Measurements from ENCODE around the gene KLF3. TPM values are rescaled to one million over a fixed set of nuclear protein-coding genes. Genes with fewer than 3 reads are reported as not detected.

Gene KLF3
- total RNA-seq, 1 donor from 2014 or later = 77.8 TPM

DNA sequence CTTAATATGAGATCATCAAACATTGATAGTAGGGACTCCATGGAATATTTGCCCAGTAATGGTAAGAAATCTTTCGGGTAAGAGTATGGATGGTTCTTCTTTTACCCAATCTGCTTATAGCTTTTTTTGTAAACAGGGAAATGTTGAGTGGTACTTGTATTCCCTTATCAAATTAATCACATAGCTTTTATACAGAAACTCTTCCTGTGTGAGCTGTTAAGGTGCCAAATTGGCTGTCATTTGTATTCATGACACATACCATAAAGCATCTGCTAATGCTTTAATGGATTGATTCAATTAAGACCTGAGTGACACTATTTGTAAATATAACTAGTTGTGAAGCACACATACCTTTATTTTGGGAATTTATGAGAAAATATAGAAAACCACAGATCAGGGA lies 34.2 kb downstream of the KLF3 start:
- no peak for ATAC-seq

DNA sequence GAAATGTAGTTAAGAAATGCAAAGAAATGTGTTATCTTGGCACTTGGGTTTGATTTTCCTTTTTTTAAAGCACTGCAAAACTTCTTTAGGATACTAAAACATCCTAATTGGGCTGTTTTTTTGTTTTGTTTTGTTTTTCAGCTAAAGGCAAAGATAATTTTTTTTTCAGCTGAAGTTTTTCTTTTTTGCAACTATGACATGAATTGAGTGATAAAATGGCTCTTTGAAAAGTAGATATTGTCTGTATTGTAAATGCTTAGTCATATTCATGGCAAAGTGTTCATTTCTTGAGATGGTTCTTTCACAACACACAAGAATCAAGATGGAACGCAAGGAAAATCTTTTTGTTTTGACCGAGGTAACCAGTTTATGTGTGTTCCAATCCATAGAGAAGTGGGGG lies 35.1 kb downstream of the KLF3 start:
- ATAC-seq = no peak

DNA sequence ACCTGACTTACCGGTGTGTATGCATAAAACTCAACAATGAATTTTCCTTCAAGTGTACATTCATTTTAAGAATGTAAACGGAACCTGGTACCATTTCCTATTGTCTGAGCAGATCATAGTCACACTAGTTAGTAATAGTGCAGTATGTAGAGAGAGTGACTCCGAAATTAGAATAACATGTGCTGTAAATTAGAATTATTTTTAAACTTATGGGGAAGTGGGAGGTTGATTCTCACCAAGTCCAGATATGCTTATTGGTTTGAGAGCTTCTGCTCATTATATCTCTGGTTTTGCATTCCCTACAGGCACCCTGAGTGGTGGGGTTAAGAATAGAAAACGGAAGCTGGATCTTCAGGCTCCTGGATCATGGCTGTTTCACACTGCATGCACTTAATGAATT lies 39.6 kb downstream of the KLF3 start:
- no peak for ATAC-seq

DNA sequence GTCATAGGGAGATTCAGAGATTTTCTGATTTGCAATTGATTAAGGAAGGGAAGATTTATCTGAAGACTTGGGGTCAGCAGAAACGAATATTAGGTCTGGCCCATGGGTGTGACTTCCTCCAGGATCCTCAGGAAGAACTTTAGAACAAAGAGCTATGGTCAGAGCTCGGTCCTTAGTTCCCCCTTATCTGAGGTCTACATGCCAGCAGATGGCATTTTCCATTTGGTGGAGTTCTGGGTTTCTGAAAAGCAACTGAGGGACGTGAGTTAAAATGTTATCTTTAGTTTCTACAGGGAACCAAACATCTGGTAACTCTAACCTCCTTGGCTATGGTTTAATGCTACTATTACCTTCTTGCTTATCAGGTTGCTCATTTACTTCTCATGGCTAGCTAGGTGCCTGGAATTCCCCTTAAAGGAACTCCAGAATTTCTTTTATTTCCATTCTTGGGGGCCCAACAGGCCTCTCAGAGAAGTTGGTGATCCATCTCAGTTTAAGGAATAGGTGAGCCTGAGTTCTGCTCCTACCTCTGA lies 40.7 kb downstream of the KLF3 start:
- ATAC-seq = no peak

DNA sequence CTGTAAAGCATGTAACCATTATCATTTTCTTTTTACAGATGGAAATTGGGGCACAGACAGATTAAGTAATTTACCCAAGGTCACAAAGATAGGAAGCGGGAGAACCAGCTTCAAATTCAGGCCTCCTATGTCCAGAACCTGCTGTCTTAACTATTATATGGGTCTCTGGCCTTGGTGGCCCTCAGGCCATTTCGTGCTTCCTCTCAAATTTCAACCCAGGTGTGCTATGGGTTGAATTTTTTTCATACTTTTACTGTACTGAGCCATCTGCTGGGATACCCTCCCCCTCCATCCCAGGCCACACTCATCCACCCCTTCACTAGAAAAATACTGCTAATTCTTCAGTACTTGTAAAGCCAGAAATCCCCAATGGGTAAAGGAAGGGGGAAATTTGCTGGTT lies 42.3 kb downstream of the KLF3 start:
- ATAC-seq = no peak

DNA sequence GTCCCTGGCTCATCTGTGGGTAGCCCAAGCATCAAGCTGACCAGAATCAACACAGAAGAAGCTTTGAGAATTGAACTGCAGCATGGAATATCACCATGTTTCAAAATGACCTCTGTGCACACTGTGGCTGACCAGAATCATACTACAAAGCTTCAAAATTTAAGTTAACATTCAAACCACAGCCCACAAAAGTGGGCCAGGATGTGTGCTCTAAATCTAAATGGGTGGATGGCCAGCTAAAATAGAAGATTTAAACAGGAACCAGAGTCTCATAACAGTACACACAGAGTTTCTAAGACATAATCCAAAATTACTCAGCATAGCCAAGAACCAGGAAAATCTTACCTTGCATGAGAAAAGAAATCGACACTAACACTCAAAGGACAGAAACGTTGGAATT lies 46.1 kb downstream of the KLF3 start:
- ATAC-seq = no peak

DNA sequence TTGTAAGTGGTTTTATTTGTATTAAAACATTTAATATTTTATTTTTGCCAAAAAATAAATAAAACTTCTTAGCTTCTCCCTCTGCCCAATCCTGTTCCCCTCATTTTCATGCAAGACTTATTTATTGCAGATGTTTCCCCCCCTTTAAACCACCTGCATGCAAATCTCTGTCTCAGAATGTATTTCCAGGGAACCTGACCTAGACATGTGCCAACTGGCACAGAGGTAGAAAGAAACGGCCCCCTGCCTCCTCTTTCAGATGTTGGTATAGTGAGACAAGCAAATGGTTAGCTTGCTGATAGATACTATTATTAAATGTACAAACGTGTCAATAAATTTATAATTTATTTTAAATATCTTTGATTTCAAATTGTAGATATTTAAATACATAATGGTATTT lies 47.1 kb downstream of the KLF3 start:
- ATAC-seq = no peak

DNA sequence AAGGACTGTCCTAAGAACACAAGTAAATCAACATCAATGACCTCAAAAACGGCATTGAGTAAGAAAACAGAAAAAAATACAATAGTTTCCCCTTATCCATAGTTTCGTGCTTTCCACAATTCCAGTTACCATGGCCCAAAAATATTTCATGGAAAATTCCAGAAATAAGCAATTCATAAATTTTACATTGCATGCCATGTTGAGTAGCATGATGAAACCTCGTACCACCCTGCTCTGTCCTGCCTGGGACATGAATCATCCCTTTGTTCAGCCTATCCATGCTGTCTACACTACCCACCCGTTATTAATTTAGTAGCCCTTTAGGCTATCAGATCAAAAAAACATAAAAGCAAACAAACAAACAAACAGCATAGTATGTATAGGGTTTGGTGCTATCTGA lies 51.1 kb downstream of the KLF3 start:
- no peak for ATAC-seq

DNA sequence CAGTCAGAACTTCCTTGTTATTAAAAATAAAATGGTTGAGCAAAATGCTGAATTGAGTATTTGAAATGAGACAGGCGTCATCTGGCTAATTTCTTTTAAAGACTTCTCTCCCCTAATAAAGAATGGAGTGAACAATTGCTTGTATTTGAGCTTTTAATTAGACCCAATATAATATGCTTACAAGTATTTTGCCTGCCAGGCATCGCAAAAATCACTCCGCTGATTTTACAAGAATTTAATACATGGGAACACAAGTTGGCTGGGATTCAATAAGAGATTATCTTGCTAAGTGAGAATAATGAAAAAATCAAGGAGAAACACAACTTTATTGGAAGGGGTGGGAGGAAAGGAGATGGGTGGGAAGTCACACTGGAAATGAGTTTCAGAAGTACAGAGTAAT lies 52.3 kb downstream of the KLF3 start:
- no peak for ATAC-seq

DNA sequence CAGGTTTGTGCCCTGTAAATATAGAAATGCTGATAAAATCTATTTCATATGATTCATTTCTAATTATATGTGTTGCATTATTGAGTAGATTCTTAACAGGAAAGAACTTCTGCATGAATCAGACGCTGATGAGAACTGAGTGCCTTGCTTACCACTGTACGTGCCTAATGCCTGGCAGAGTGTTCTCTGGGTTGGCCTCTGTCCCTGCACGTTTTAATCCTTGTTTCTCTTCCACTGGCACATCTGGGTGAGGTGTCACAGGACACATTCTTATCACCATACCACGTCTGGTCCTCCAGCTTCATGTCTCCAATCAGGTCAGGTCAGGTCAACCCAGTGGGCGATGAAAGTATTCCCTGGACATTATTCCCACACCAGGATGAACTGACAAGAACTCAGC lies 53.6 kb downstream of the KLF3 start:
- ATAC-seq = peak; percentile 83

DNA sequence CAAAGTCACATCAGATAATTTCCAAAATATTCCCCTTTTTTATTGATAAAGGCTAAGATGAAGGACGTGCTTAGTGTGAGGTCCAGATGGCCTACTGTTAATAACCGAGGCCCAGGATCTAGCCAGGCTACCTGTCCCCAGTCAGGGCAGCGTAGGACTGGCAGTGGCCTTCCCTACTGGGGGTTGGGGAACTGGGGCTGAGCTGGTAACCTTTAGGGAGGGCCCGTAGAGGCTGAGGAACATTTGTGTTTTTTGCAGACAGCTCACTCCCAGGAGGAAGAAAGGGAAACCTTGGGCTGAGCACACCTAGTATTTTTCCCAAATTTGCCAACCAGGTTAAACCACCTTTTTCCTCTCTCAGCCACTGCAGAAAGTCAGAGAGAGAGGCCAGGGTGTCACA lies 59.1 kb downstream of the KLF3 start:
- peak; percentile 9 for ATAC-seq

DNA sequence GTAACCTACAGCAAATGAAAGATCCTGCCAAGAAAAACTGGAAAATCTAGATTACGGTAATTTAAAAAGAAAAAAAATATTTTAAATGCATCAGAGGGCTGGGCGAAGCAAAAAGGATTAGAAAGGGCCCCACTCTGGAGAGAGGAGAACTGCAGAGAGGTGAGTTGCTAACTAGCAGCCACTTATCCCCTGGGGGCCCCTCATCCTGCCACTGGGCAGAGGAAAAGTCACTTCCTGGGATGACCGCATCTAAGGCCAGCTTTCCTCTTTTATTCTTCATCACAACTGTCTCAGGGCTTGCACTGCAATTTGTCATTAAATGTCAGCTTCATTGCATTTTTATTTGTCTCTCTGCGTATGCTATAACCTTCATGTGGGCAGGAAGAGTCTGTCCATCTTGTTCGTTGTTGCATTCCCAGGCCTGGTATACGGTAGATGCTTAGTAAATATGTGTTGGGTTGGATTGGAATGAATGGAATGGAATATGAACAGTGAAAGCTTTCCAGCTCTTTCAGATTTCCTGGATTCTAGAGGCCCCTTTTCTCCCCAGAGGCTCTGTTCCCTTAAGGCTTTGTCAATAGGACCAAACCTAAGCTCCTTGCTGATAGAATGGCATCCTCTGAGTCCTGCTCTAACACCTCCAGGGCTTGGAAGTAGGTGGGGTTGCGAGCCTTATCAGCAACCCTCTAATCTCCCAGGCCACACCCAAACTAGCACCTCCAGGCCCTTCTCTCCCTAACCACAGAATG lies 59.9 kb downstream of the KLF3 start:
- no peak for ATAC-seq

DNA sequence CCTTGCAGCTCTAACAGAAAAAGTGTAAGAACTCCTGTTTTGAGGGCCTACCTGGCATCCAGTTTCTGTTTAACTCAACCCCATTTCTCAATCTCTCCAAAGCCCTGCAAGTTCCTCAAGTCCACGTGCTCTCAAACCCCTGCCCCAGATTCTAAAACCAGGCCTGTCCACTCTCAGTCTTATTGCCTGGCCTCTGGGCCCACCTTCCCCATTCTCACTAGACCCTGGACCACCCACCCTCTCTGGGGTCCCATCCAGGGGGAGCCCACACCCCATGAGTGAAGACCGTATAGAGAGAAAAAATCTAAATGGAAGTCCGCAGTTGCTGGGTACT lies 60.4 kb downstream of the KLF3 start:
- no peak for ATAC-seq

DNA sequence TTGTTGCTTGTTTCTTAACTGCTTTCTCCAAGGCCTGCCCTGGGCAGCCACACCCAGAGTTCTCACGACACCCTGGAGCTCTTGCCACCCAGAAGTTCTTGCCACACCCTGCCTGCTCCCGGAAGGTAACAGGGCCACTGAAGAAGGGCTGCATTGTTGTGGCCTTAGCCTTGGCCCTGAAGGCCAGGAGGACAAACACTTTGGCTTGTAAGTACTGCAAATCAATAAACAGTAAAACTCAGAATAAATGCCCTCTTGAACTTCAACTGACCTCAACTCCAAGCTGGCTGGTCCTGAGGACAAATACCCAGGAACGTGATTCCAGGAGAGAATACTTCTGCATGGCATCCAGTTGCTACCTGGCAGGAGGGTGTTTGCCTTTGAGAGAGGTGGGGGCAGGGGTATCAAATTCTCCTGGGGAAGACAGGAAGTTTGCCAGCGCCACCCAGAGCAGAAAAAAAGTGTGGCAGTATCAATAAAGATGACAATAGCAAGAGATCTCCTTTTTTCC lies 64.7 kb downstream of the KLF3 start:
- ATAC-seq = peak; percentile 91

DNA sequence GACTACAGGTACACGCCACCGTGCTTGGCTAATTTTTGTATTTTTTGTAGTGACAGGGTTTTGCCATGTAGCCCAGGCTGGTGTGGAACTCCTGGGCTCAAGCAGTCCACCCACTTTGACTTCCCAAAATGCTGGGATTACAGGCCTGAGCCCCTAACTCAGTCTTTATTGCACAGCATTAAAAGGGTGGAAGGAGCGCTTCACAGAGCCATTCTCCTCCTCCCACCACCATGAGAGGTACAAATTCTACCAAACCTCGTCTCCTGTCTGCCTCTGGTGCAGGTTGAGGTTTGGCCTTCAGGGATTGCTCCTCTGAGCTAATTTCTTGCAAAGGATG lies 66.5 kb downstream of the KLF3 start:
- ATAC-seq = no peak

DNA sequence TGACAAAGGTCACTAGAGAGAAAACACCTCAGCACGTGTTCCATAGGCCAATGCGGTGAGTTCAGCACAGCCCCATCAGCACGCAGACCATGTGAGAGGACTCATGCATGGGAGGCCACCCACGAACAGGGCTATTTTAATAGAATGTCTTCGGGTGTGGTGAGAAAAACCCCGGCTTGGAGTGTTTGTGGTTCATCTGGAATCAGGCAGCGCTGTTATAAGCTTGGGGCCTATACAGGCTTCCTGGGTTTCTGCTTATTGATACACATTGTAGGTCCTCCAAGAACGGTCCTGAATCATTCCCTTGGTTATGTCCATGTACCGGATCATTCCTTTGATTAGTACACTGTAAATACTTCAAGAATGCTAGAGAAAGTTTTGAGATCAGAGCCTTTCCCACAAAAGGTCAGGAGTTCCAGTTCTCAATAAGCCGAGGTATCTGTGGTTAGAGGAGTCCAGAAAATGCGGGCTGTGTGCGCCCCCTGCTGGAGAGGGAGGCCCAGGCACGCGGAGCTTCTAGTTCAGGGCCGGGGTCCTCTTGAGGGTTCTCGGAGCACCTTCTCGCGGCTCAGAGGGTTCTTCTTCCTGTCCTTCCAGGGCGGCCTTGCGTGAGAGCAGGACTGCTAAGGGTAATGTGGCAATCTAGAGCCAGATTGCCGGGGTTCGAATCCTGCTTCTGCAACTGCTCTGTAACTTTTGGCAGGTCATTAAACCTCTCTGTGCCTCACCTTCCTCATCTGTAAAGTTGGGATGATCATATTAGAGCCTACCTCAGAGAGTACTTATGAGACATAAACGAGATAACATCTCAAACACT lies 67.0 kb downstream of the KLF3 start:
- peak; percentile 57 for ATAC-seq

DNA sequence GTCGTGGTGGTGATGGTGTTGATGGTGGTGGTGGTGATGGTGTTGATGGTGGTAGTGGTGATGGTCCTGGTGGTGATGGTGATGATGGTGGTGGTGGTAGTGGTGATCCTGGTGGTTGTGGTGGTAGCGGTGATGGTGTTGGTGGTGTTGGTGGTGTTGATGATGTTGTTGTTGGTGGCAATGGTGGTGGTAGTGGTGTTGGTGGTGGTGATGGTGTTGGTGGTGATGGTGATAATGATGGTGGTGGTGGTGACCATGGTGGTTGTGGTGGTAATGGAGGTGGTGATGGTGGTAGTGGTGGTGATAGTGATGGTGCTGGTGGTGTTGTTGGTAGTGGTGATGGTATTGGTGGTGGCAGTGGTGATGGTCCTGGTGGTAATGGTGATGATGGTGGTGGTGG lies 69.7 kb downstream of the KLF3 start:
- ATAC-seq = no peak

DNA sequence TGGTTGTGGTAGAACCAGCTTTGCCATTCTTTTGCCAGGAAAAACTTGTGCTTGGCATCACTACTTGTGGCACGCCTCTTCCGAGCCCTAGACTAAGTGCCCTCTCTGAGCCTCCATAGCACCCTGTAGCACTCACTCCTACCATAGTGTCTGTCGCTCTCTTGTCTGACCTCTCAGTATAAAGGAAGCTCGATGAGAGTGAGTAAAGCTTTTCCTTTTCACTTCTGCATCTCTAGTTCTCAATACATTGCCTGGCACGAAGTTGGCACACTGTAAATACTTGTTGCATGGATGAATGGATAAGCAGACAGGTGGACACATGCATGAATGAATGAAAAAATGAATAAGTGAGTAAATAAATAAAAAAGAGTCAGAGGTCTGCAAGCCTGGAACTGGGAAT lies 70.4 kb downstream of the KLF3 start:
- ATAC-seq = no peak

DNA sequence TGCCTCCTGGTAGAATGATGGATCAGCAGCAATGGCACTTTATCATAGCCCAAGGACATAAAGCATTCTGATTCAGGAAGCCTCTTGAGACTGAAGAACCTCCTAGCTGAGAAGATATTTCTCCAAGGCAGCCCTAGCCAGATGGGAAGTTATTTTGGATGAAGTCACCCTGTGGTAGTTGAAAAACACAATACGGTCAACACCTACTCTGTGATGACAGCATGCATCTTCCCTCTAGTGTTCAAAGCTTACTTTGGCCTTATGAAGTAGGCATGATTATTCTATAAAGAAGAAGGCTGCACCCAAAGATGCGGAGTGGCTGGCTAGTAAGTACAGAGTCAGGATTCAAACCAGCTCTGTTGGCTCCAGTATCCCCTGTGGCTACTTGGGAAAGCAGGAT lies 70.9 kb downstream of the KLF3 start:
- no peak for ATAC-seq

DNA sequence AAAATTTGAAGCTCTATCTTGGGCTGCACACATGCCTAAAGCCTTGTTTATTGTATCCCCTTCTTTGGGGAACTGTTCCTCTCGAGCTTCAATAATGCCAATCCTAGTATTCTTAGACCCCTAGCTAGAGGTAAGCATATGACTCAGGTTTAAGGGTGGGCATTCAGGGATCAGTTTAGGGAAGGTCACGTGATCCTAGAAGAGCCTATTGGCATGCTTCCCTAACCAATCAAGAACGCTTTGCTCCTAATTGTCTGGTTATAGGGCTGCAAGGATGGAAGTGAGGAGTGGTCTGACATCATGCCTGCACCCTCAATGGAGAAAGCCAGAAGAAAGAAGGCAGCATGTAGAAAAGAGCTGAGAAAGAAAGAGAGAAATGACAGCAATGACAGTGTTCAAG lies 71.9 kb downstream of the KLF3 start:
- no peak for ATAC-seq

DNA sequence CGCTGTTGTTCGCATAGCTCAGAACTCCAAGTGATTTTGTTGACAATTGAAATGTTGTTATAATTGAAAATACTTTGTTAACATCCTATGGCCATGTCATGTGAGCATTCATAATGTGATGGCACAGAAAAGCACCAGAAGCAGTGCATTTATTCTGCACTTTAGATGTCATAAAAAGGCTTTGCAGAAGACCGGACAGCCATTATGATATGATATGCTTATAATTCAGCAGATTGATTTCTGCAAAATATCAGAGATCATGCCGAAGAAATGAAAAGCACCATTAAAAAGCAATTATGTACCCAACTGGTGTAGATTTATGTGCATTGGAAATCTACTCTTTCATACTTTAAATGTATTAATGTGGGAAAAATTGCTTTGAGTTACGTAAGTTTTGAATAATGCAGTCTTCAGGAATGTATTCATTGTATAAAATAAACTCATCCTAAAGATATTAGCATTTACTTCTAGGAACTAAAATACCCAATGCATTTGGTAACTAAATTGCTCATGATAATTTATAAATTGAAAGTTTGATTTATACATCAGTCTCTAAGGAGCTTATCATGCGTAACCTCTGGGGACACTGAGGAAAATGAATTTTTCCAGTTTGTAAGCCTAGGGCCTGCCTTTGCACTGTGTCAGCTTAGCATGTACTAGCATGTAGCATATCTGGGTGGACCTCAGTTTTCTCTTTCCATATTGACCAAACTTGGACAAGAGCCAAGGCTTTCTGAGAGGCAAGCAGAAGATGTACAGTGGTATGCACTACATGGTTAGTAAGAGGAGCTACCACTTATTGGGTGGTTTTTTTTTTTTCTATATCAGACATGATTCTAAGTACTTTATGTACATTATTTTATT lies 75.2 kb downstream of the KLF3 start:
- no peak for ATAC-seq

DNA sequence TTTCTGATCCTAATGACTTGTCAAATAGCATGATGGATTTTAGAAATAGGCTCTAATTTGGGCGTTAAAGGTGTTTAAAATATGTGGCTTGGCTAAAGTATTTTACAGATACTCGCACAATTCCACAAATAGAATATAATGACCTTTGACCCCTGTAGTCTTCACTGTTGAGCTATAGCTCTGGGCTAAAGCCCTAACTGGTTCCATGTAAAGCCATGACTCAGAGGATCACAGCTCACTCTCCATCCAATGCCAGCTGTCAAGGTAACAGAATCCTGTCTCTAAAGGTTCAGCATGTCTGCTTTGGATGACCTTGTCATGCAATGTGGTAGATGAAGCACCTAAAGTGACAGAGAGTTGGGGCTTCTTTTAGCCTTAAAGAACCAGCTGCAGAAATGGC lies 76.3 kb downstream of the KLF3 start:
- ATAC-seq = peak; percentile 41

DNA sequence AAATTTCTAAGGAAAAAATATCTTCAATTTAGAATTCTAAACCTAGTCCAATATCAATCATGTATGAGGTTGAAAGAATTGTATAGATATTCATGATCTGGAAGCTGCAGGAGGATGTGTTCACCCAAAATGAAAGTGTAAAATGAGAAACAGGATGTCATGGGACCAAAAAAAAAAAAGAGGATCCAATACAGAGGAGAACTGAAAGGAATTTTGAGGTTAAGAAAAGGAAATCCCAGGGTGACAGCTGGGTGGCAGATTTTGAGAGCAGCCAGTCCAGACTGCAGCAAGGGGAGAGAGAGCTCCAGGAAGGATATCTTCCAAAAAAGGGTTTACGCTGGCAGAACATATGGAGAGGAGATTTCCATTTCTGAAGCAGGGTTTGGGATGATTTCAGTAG lies 79.9 kb downstream of the KLF3 start:
- no peak for ATAC-seq
